ENCODE data around the gene ENO1. TPM values are rescaled to one million over a fixed set of nuclear protein-coding genes. Genes with fewer than 3 reads are reported as not detected.

The ENO1 gene
- total RNA-seq, 2 experiments from 2014 or later = 4,199 to 4,245 TPM

DNA sequence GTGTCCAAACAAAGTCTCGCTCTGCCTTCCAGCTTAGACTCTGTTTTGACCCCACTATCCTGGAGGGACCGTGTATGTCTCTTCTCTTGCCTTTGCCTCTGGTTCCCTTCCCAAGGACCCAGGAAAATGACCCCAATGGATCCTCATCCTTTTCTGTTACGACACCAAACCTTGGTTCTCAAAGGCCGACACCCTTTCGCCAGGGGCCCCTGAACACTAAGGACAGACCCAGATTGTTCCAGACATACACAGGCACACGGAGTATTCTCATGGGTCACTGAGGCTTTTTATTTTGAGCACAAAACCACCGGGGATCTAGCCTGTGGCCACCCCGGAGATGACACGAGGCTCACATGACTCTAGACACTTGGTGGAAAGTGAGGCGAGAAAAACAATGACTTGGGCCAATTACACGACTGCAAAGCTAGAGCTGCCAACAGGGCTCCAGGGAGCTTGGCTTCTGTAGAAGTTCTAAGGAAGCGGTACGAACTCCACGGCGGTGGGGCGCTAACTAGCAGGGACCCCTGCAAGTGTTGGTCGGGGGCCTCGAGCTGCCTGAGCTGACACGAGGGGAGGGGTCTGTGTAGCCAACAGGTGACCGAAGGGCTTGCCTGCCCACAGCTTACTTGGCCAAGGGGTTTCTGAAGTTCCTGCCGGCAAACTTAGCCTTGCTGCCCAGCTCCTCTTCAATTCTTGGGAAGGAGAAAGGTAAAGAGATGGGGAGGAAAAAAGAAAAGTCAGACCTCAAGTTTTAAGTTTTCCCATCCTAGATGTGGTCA is 17.6 kb downstream of the ENO1 start:
- H3K4me1 Mint-ChIP-seq (ENCODE audit: low read depth) = peaks cover 38% of the 10 kb centered on the region
- CTCF ChIA-PET = interaction anchor here (2.4 to 8.5 kb wide), 6 partner anchors 11 to 144 kb away, joined by 7 to 104 read pairs (median 29); partner anchors contain the start of gene ENO1
- intact Hi-C loops (cut with micrococcal nuclease) = no loop called here

DNA sequence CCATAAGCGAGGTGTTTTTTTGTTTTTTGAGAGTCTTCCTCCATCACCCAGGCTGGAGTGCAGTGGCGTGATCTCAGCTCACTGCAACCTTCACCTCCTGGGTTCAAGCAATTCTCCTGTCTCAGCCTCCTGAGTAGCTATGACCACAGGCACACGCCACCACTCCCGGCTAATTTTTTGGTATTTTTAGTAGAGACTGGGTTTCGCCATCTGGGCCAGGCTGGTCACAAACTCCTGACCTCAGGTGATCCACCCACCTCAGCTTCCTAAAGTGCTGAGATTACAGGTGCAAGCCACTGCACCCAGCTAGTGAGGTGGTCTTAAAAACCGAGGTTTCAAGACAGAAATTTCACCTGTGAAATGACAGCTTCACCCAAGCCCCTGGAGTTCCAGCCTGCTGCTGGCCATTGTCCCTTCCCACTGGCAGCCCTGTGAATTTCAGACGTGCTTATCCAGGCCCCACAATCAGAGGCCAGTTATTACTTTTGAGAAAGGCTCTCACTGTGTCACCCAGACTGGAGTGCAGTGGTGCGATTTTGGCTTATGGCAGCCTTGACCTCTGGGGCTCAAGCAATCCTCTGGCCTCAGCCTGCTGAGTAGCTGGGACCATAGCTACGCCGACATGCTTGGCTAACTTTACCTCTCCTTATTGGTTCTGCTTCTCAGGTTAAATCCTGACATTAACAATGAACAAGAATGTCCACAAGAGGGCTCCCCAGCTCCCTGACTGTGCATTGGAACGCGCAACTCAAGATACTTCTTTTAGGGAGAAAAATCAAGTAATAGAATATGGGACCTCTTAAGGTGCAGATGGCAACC is 19.4 kb downstream of the ENO1 start:
- TF ChIP-seq, protein P1, sequence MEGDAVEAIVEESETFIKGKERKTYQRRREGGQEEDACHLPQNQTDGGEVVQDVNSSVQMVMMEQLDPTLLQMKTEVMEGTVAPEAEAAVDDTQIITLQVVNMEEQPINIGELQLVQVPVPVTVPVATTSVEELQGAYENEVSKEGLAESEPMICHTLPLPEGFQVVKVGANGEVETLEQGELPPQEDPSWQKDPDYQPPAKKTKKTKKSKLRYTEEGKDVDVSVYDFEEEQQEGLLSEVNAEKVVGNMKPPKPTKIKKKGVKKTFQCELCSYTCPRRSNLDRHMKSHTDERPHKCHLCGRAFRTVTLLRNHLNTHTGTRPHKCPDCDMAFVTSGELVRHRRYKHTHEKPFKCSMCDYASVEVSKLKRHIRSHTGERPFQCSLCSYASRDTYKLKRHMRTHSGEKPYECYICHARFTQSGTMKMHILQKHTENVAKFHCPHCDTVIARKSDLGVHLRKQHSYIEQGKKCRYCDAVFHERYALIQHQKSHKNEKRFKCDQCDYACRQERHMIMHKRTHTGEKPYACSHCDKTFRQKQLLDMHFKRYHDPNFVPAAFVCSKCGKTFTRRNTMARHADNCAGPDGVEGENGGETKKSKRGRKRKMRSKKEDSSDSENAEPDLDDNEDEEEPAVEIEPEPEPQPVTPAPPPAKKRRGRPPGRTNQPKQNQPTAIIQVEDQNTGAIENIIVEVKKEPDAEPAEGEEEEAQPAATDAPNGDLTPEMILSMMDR (IDR thresholded peaks at IDR 0.05) = peak; percentile 68
- Mint-ChIP-seq H3K27ac (peak overlapping the region; percentile 75), H3K36me3 (ENCODE audit: low read depth) (peaks cover 70% of the 10 kb centered on the region), H3K9me3 (no peaks in the 10 kb centered on the region), H3K27me3 (no peaks in the 10 kb centered on the region), H3K4me3 (no peak overlapping the region), H3K4me1 (ENCODE audit: low read depth) (peaks cover 34% of the 10 kb centered on the region)
- intact Hi-C loops (cut with micrococcal nuclease) = no loop called here
- ChIA-PET CTCF (interaction anchor here (0.8 to 8.5 kb wide), 19 partner anchors 9 to 307 kb away, joined by 3 to 104 read pairs (median 4); partner anchors contain the start of gene ENO1), POLR2A (interaction anchor here (0.6 to 12.6 kb wide), 19 partner anchors 10 to 644 kb away, joined by 3 to 197 read pairs (median 3); partner anchors contain the start of gene ENO1)
- ATAC-seq (peak; percentile 54), DNase-seq (peak; percentile 74)

More for the DNA sequence above, 17.6 kb downstream of the ENO1 start:
- TF ChIP-seq, protein P1 (IDR thresholded peaks at IDR 0.05) = no peak
- Mint-ChIP-seq H3K27ac (peak overlapping the region; percentile 74), H3K27me3 (no peaks in the 10 kb centered on the region), H3K9me3 (no peaks in the 10 kb centered on the region), H3K4me3 (no peak overlapping the region), H3K36me3 (ENCODE audit: low read depth) (peaks cover 86% of the 10 kb centered on the region)
- DNase-seq (no peak), ATAC-seq (no peak)
- POLR2A ChIA-PET = interaction anchor here (0.6 to 12.6 kb wide), 12 partner anchors 10 to 160 kb away, joined by 3 to 197 read pairs (median 5); partner anchors contain the start of gene ENO1

DNA sequence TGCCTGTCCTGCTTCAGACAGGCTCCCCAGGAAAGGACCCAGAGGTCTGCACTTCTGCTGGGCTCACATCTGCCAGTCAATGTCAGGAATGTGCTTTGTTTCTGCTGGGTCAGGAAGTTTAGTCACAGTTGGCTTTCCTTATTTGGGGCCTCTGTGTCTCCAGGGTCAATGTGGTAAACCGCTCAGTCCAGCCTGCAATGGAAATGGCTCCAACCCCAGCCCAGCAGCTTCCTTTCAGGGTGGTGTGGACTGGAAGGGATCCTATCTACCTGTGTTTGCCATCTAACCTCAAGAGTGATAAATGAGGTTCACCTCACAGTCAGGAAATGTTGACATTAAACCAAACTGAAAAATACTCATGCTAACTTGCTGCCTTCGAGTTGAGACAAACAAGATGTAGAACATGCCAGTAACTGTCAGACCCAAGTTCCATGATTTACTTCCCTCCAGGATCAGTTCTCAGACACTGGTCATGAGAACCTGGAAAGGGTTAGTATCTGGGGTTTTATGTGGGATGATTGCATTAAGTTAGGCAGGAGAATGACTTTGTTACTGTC is 20.3 kb downstream of the ENO1 start:
- ChIA-PET POLR2A (interaction anchor here (0.8 to 12.6 kb wide), 11 partner anchors 9 to 645 kb away, joined by 3 to 197 read pairs (median 4); partner anchors contain the start of gene ENO1), CTCF (interaction anchor here (0.8 to 8.5 kb wide), 11 partner anchors 8 to 147 kb away, joined by 3 to 104 read pairs (median 5); partner anchors contain the start of gene ENO1)
- Mint-ChIP-seq H3K4me1 (ENCODE audit: low read depth) (peaks cover 30% of the 10 kb centered on the region), H3K36me3 (ENCODE audit: low read depth) (peaks cover 61% of the 10 kb centered on the region), H3K27me3 (no peaks in the 10 kb centered on the region), H3K27ac (peak overlapping the region; percentile 75), H3K9me3 (no peaks in the 10 kb centered on the region), H3K4me3 (no peak overlapping the region)
- peak; percentile 2 for ATAC-seq
- intact Hi-C loops (cut with micrococcal nuclease) = no loop called here
- no peak for DNase-seq
- TF ChIP-seq, protein P1 (IDR thresholded peaks at IDR 0.05) = no peak

DNA sequence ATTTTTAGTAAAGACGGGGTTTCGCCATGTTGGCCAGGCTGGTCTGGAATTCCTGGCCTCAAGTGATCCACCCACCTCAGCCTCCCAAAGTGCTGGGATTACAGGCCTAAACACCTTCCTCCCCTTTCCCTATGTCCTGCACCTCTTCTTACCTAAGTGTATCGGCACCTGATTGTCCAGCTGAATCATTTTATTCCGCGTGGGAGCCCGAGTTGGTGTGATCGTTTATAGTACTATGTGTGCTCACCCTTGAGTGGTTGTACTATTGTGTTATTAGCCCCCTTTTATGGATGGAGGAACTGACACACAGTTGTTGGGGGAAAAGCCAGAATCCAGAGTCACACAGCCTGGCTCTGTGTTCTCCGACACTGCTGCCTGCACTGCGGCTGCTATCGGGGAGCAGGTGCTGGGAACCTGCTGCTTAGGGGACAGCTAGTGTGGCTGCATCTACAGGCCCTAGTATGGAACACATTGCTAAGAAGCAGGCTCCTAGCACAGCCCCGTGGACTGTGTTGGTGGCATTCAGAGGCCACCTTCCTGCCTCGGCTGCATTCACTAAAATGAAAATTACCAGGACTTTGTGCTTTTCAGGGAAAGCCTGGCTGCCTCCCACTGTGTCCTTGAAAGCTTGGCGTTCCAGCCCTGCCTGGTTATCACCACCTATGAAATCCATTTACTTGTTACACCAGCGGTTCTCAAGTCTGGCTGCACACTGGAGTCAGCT is 21.6 kb downstream of the ENO1 start:
- Mint-ChIP-seq H3K4me1 (ENCODE audit: low read depth) (peaks cover 19% of the 10 kb centered on the region), H3K9me3 (no peaks in the 10 kb centered on the region), H3K4me3 (no peak overlapping the region), H3K27ac (peak overlapping the region; percentile 15), H3K27me3 (no peaks in the 10 kb centered on the region), H3K36me3 (ENCODE audit: low read depth) (peaks cover 47% of the 10 kb centered on the region)
- intact Hi-C loops (cut with micrococcal nuclease) = no loop called here
- TF ChIP-seq, protein P1 (IDR thresholded peaks at IDR 0.05) = no peak
- CTCF ChIA-PET = interaction anchor here (0.7 to 6.8 kb wide), 6 partner anchors 7 to 1403 kb away, joined by 3 to 104 read pairs (median 14); partner anchors contain the start of gene ENO1
- POLR2A ChIA-PET = interaction anchor here (0.6 to 12.6 kb wide), 7 partner anchors 8 to 1842 kb away, joined by 3 to 197 read pairs (median 4); partner anchors contain the start of gene RERE
- DNase-seq (no peak), ATAC-seq (no peak)
